ENCODE results near the gene SNX30. TPM values are rescaled to one million over a fixed set of nuclear protein-coding genes. Genes with fewer than 3 reads are reported as not detected.

The SNX30 gene
- total RNA-seq, 2 donors from 2014 or later = 6.3 to 38.7 TPM

- Histone ChIP-seq H3K9me3 (no peaks in the 10 kb centered on the region), H3K27me3 (replicated peaks; ENCODE audit: insufficient read depth) (no peaks in the 10 kb centered on the region), H3K4me3 (no peak overlapping the region), H3K27ac (peak overlapping the region; percentile 24 to 28), H3K36me3 (no peaks in the 10 kb centered on the region), H3K4me1 (replicated peaks) (no peaks in the 10 kb centered on the region)
- intact Hi-C loops (cut with DNase I) = no loop called here
- WGBS = 47% methylated on average over 5 of the region's 5 CpGs
- DNase-seq (ENCODE audit: low spot score) = peak; percentile 40
- TF ChIP-seq POLR2A (IDR thresholded peaks at IDR 0.05) (no peak), CTCF (IDR thresholded peaks at IDR 0.05) (no peak), POLR2AphosphoS5 (IDR thresholded peaks at IDR 0.05) (peak; percentile 59)
Measured at GRCh38 chr9:112831281-112831851, 80.8 kb downstream of the SNX30 start.

- peak overlapping the region in 1 of 2 donors; percentile 24 for H3K27ac ChIP-seq
- DNase-seq (ENCODE audit: low spot score) = no peak
- TF ChIP-seq POLR2AphosphoS5 (IDR thresholded peaks at IDR 0.05) = no peak
- intact Hi-C loops (cut with DNase I) = no loop called here
- WGBS = 50% methylated on average over 3 of the region's 3 CpGs
- H3K36me3 ChIP-seq = no peaks in the 10 kb centered on the region
- H3K9me3 ChIP-seq = no peaks in the 10 kb centered on the region
- H3K27me3 ChIP-seq (replicated peaks; ENCODE audit: insufficient read depth) = no peaks in the 10 kb centered on the region
- no peaks in the 10 kb centered on the region for H3K4me1 ChIP-seq (replicated peaks)
- H3K4me3 ChIP-seq = no peak overlapping the region
Measured at GRCh38 chr9:112831969-112832368, 81.4 kb downstream of the SNX30 start.

GRCh38 chr9:112833081-112833480, 82.5 kb downstream of the SNX30 start:
- WGBS = 81% methylated on average over 4 of the region's 4 CpGs
- TF ChIP-seq POLR2AphosphoS5 (IDR thresholded peaks at IDR 0.05) (no peak), POLR2A (IDR thresholded peaks at IDR 0.05) (no peak), CTCF (IDR thresholded peaks at IDR 0.05) (no peak)
- intact Hi-C loops (cut with DNase I) = no loop called here
- Histone ChIP-seq H3K36me3 (no peaks in the 10 kb centered on the region), H3K4me1 (replicated peaks) (no peaks in the 10 kb centered on the region), H3K27ac (no peak overlapping the region), H3K4me3 (no peak overlapping the region), H3K9me3 (no peaks in the 10 kb centered on the region), H3K27me3 (replicated peaks; ENCODE audit: insufficient read depth) (no peaks in the 10 kb centered on the region)
- DNase-seq (ENCODE audit: low spot score) = no peak

- 51% methylated on average over 3 of the region's 3 CpGs for WGBS
- Histone ChIP-seq H3K27me3 (replicated peaks; ENCODE audit: insufficient read depth) (no peaks in the 10 kb centered on the region), H3K27ac (no peak overlapping the region), H3K9me3 (no peaks in the 10 kb centered on the region), H3K36me3 (no peaks in the 10 kb centered on the region), H3K4me1 (replicated peaks) (no peaks in the 10 kb centered on the region), H3K4me3 (no peak overlapping the region)
- TF ChIP-seq POLR2AphosphoS5 (IDR thresholded peaks at IDR 0.05) = no peak
- intact Hi-C loops (cut with DNase I) = no loop called here
- DNase-seq (ENCODE audit: low spot score) = no peak
Measured at GRCh38 chr9:112836394-112836793, 85.8 kb downstream of the SNX30 start.

- no peak overlapping the region for H3K4me3 ChIP-seq
- intact Hi-C loops (cut with DNase I) = no loop called here
- H3K27me3 ChIP-seq (replicated peaks; ENCODE audit: insufficient read depth) = no peaks in the 10 kb centered on the region
- no peak for DNase-seq (ENCODE audit: low spot score)
- WGBS = 98% methylated on average over 2 of the region's 2 CpGs
- H3K36me3 ChIP-seq = no peaks in the 10 kb centered on the region
- H3K27ac ChIP-seq = no peak overlapping the region
- no peaks in the 10 kb centered on the region for H3K4me1 ChIP-seq (replicated peaks)
- TF ChIP-seq POLR2A (IDR thresholded peaks at IDR 0.05) (no peak), POLR2AphosphoS5 (IDR thresholded peaks at IDR 0.05) (no peak), CTCF (IDR thresholded peaks at IDR 0.05) (no peak)
- H3K9me3 ChIP-seq = no peaks in the 10 kb centered on the region
Measured at GRCh38 chr9:112838342-112838741, 87.8 kb downstream of the SNX30 start.

- WGBS = 90% methylated on average over 8 of the region's 8 CpGs
- H3K27ac ChIP-seq = no peak overlapping the region
- H3K4me1 ChIP-seq (replicated peaks) = no peaks in the 10 kb centered on the region
- DNase-seq (ENCODE audit: low spot score) = no peak
- H3K4me3 ChIP-seq = no peak overlapping the region
- TF ChIP-seq POLR2AphosphoS5 (IDR thresholded peaks at IDR 0.05) (no peak), CTCF (IDR thresholded peaks at IDR 0.05) (no peak)
- intact Hi-C loops (cut with DNase I) = no loop called here
- no peaks in the 10 kb centered on the region for H3K27me3 ChIP-seq (replicated peaks; ENCODE audit: insufficient read depth)
- H3K36me3 ChIP-seq = no peaks in the 10 kb centered on the region
- H3K9me3 ChIP-seq = no peaks in the 10 kb centered on the region
Measured at GRCh38 chr9:112839331-112839730, 88.8 kb downstream of the SNX30 start.

Data from prostate gland (tissue), 2 donors.